Lower leg skin (tissue), 4 donors: ENCODE data around the gene GOLPH3L. TPM values are rescaled to one million over a fixed set of nuclear protein-coding genes. Genes with fewer than 3 reads are reported as not detected.
"Not testable (repeated sequence)": the region's sequence is repeated elsewhere in the genome, so short reads cannot be mapped to it uniquely, and the experiment has no call there.

Source experiments
- DNase-seq, 2 donors: peaks; one replicate each; pipeline ENCODE4 v3.0.0-alpha.2; 2019; ENCODE audit warnings: low spot score in 2 of 2
- H3K4me3 ChIP-seq: fragments of 200-600 bp; sonication (generic); 2 replicates; pipeline ENCODE4 v1.5.1; 2017; ENCODE audit warnings: mild to moderate bottlenecking, low read depth; ENCODE audit not compliant: poor library complexity, severe bottlenecking
- POLR2A ChIP-seq, 2 donors: fragments of 450-650 bp; IDR thresholded peaks; one replicate each; pipeline ENCODE4 v1.6.1; 2016 to 2017; ENCODE audit warnings: antibody characterized with exemption in 2 of 2, mild to moderate bottlenecking in 1 of 2, moderate library complexity in 1 of 2
- WGBS, 2 donors: methylation state at CpG; one replicate each; pipeline ENCODE4 v1.1.5; 2018; 5-methylcytosine and 5-hydroxymethylcytosine counted together
- intact Hi-C: fragments of 100-400 bp; cut with DNase I; formaldehyde crosslinking; loops from one replicate; pipeline ENCODE4 v1.15.0; 2023; ENCODE audit warnings: low total_unique reads
- total RNA-seq, 4 donors: library from RNA; depleted of rRNA; stranded (reverse); fragments of >200 nt; gene quantifications; one replicate each; pipeline ENCODE4 v1.1.0, GENCODE V29; 2016
- TF ChIP-seq, protein P1 (sequence below), 3 donors: fragments of 450-650 bp; IDR thresholded peaks; one replicate each; pipeline ENCODE4 v1.5.1; 2016; ENCODE audit warnings: antibody characterized with exemption in 3 of 3, mild to moderate bottlenecking in 3 of 3, moderate library complexity in 2 of 3

The GOLPH3L gene
- total RNA-seq, 4 donors from 2014 or later: 18.0 to 24.3 (median 21.5) TPM

DNA sequence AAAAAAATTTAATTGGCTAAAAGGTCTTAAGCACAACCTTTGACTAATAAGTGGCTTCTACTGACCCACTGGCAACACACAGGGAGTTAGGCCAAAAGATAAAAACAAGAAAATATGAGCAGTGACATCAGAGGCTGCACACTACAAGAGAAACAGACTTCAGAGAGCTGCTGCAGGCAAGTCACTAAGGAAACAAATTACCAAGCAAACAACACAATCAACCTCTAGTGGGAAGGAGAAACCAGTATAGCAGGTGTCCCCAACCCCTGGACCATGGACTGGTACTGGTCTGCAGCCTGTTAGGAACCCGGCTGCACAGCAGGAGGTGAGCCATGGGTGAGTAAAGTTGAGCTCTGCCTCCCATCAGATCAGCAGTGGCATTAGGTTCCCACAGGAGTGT lies 46.8 kb downstream of the GOLPH3L start:
- WGBS, 2 donors: 63 to 73% methylated on average over 1 of the region's 1 CpG
- TF ChIP-seq, protein P1, sequence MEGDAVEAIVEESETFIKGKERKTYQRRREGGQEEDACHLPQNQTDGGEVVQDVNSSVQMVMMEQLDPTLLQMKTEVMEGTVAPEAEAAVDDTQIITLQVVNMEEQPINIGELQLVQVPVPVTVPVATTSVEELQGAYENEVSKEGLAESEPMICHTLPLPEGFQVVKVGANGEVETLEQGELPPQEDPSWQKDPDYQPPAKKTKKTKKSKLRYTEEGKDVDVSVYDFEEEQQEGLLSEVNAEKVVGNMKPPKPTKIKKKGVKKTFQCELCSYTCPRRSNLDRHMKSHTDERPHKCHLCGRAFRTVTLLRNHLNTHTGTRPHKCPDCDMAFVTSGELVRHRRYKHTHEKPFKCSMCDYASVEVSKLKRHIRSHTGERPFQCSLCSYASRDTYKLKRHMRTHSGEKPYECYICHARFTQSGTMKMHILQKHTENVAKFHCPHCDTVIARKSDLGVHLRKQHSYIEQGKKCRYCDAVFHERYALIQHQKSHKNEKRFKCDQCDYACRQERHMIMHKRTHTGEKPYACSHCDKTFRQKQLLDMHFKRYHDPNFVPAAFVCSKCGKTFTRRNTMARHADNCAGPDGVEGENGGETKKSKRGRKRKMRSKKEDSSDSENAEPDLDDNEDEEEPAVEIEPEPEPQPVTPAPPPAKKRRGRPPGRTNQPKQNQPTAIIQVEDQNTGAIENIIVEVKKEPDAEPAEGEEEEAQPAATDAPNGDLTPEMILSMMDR (IDR thresholded peaks at IDR 0.05): no peak
- TF ChIP-seq POLR2A (IDR thresholded peaks at IDR 0.05): no peak
- H3K4me3 ChIP-seq: no peak overlapping the region
- intact Hi-C loops: no loop called here
- no peak for DNase-seq

DNA sequence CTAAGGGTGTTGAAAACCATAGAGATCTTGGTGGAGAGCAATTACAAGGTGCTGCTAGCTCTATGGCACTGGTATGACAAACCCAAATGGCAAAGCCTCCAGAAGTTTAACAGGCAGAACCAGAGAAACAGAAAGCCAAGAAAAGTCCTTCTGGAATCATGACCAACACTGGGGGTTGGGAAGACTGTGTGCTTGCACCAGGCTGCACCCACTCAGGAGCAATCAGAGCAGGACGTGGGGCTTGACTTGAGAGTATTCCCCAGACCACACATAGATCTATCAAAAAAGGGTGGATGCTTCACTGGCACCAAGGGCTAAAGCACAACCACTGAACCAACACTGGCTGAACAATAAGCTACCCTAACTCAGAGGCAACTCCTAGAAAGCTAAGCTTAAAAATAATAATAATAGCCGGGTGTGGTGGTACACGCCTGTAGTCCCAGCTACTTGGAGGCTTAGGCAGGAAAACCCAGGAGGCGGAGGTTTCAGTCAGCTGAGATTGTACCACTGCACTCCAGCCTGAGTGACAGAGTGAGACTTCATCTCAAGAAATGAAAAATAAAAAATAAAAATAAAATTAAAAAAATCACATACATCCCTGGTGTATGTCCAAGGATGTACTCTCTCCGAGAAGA lies 47.4 kb downstream of the GOLPH3L start:
- TF ChIP-seq, protein P1 (IDR thresholded peaks at IDR 0.05): no peak
- TF ChIP-seq POLR2A (IDR thresholded peaks at IDR 0.05): no peak
- 84 to 89% methylated on average over 5 of the region's 5 CpGs for WGBS, 2 donors
- no peak overlapping the region for H3K4me3 ChIP-seq
- intact Hi-C loops: no loop called here
- no peak for DNase-seq

DNA sequence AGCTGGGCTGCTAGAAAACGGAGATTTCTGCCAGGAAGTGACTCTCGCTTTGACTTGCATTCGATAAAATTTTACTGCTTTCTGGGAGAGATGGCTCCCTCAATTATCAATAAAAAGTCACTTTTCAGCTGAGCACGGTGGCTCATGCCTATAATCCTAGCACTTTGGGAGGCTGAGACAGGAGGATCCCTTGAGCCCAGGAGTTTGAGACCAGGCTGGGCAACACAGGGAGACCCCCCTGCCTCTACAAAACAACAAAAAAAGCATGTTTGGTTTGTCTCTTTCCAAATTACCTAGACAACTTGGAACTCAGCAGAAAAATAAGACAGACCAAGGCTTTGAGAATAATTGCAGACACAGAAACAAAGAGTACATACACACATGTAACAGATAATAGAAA lies 54.7 kb downstream of the GOLPH3L start:
- no peak for DNase-seq
- 67 to 84% methylated on average over 4 of the region's 4 CpGs for WGBS, 2 donors
- intact Hi-C loops: no loop called here
- H3K4me3 ChIP-seq: no peak overlapping the region
- TF ChIP-seq, protein P1 (IDR thresholded peaks at IDR 0.05): no peak
- no peak for TF ChIP-seq POLR2A (IDR thresholded peaks at IDR 0.05)

DNA sequence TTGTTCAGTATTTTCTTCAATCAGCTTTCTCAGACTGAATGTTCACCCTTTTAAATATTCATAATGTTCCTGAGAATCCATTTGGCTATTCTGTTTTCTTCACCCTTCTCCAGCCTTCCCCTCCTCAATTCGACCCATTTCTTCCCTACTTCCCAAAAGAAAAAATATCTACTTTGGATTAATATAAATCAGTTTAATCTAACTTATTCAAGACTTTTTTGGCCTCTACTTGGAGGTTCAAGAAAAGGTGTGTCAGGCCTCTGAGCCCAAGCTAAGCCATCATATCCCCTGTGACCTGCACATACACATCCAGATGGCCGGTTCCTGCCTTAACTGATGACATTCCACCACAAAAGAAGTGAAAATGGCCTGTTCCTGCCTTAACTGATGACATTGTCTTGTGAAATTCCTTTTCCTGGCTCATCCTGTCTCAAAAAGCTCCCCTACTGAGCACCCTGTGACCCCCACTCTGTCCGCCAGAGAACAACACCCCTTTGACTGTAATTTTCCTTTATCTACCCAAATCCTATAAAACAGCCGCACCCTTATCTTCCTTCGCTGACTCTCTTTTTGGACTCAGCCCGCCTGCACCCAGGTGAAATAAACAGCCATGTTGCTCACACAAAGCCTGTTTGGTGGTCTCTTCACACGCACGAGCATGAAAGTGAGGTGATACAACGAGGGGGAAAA lies 55.7 kb downstream of the GOLPH3L start:
- not testable (repeated sequence) for DNase-seq
- WGBS, 2 donors: 91 to 92% methylated on average over 9 of the region's 9 CpGs

DNA sequence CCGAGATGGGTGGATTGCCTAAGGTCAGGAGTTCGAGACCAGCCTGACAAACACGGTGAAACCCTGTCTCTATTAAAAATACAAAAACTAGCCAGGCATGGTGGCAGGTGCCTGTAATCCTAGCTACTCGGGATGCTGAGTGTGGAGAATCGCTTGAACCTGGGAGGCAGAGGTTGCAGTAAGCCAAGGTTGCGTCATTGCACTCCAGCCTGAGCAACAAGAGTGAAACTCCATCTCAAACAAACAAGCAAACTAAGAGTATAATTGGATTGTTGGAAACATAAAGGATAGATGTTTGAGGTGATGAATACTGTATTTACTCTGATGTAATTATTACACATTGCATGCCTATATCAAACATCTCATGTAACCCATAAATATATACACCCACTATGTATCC lies 58.5 kb downstream of the GOLPH3L start:
- intact Hi-C loops, H3K4me3 ChIP-seq, DNase-seq: not testable (repeated sequence)
- WGBS, 2 donors: 95 to 96% methylated on average over 6 of the region's 6 CpGs

More for the DNA sequence above, 55.7 kb downstream of the GOLPH3L start:
- H3K4me3 ChIP-seq, intact Hi-C loops: not testable (repeated sequence)

DNA sequence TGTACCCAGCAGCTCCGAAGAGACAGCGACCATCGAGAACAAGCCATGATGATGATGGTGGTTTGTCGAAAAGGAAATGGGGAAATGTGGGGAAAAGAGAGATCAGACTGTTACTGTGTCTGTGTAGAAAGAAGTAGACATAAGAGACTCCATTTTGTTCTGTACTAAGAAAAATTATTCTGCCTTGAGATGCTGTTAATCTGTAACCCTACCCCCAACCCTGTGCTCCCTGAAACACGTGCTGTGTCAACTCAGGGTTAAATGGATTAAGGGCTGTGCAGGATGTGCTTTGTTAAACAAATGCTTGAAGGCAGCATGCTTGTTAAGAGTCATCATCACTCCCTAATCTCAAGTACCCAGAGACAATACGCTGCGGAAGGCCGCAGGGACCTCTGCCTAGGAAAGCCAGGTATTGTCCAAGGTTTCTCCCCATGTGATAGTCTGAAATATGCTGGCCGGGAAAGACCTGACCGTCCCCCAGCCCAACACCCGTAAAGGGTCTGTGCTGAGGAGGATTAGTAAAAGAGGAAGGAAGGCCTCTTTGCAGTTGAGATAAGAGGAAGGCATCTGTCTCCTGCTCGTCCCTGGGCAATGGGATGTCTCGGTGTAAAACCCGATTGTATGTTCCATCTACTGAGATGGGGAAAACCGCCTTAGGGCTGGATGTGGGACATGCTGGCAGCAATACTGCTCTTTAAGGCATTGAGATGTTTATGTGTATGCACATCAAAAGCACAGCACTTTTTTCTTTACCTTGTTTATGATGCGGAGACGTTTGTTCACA lies 61.9 kb downstream of the GOLPH3L start:
- 78 to 86% methylated on average over 14 to 17 of the region's 17 CpGs for WGBS, 2 donors
- intact Hi-C loops, DNase-seq, H3K4me3 ChIP-seq: not testable (repeated sequence)
